Suprapubic skin (tissue), 4 donors: Measurements from ENCODE around the gene QSOX1.

ENCODE experiments used
- CTCF ChIP-seq, 2 donors: fragments of 200-600 bp in 1 of 2; fragments of 450-650 bp in 1 of 2; sonication (generic) in 1 of 2; IDR thresholded peaks; one replicate each; pipeline ENCODE4 v1.5.1; 2016 to 2019; ENCODE audit warnings: antibody characterized with exemption in 2 of 2, mild to moderate bottlenecking in 1 of 2, moderate library complexity in 1 of 2
- POLR2A ChIP-seq, 2 donors: fragments of 450-650 bp; IDR thresholded peaks; one replicate each; pipeline ENCODE4 v1.6.1; 2017; ENCODE audit warnings: antibody characterized with exemption in 2 of 2, mild to moderate bottlenecking in 2 of 2, moderate library complexity in 2 of 2
- POLR2AphosphoS5 ChIP-seq, 3 donors: sonication (generic); formaldehyde crosslinking; IDR thresholded peaks; one replicate each; pipeline ENCODE4 v1.6.1; 2017; ENCODE audit warnings: antibody characterized with exemption in 3 of 3

- TF ChIP-seq CTCF (IDR thresholded peaks at IDR 0.05) (no peak), POLR2A (IDR thresholded peaks at IDR 0.05) (no peak), POLR2AphosphoS5 (IDR thresholded peaks at IDR 0.05) (no peak)
Measured at GRCh38 chr1:180236698-180237509, 82.2 kb downstream of the QSOX1 start.
